Measurements from ENCODE around the gene UBXN4.
A peak's percentile ranks its signal among the peaks of the same experiment; 100 is the strongest.
"Not testable (repeated sequence)": the region's sequence is repeated elsewhere in the genome, so short reads cannot be mapped to it uniquely, and the experiment has no call there.

Gene UBXN4

GRCh38 chr2:135792401-135793150 is 50.9 kb downstream of the UBXN4 start:
- no peak for DNase-seq (ENCODE audit: low read depth)
- H3K4me3 ChIP-seq (ENCODE audit: low read depth, low read length) = no peak overlapping the region
- in situ Hi-C loops (cut with HindIII; ENCODE audit: low sequenced_read_pairs) = no loop called here
- no peak for TF ChIP-seq CTCF (IDR thresholded peaks at IDR 0.05; ENCODE audit: low read depth, low read length, missing control alignments)

GRCh38 chr2:135795641-135796040 is 54.0 kb downstream of the UBXN4 start:
- H3K4me3 ChIP-seq (ENCODE audit: low read depth, low read length); DNase-seq (ENCODE audit: low read depth); in situ Hi-C loops (cut with HindIII; ENCODE audit: low sequenced_read_pairs): not testable (repeated sequence)

- no peak for DNase-seq (ENCODE audit: low read depth)
- H3K4me3 ChIP-seq (ENCODE audit: low read depth, low read length) = no peak overlapping the region
- in situ Hi-C loops (cut with HindIII; ENCODE audit: low sequenced_read_pairs) = no loop called here
- TF ChIP-seq CTCF (IDR thresholded peaks at IDR 0.05; ENCODE audit: low read depth, low read length, missing control alignments) = no peak
Observed at GRCh38 chr2:135796606-135797005, 55.0 kb downstream of the UBXN4 start.

GRCh38 chr2:135797497-135798274 is 56.0 kb downstream of the UBXN4 start:
- in situ Hi-C loops (cut with HindIII; ENCODE audit: low sequenced_read_pairs) = no loop called here
- TF ChIP-seq CTCF (IDR thresholded peaks at IDR 0.05; ENCODE audit: low read depth, low read length, missing control alignments) = peak; percentile 98

GRCh38 chr2:135798275-135798705 is 56.6 kb downstream of the UBXN4 start:
- TF ChIP-seq CTCF (IDR thresholded peaks at IDR 0.05; ENCODE audit: low read depth, low read length, missing control alignments) = no peak
- in situ Hi-C loops (cut with HindIII; ENCODE audit: low sequenced_read_pairs) = no loop called here
- no peak overlapping the region for H3K4me3 ChIP-seq (ENCODE audit: low read depth, low read length)
- no peak for DNase-seq (ENCODE audit: low read depth)

More at GRCh38 chr2:135797497-135798274, 56.0 kb downstream of the UBXN4 start:
- no peak for DNase-seq (ENCODE audit: low read depth)
- no peak overlapping the region for H3K4me3 ChIP-seq (ENCODE audit: low read depth, low read length)

- peak; percentile 19 for TF ChIP-seq CTCF (IDR thresholded peaks at IDR 0.05; ENCODE audit: low read depth, low read length, missing control alignments)
- no peak for DNase-seq (ENCODE audit: low read depth)
- in situ Hi-C loops (cut with HindIII; ENCODE audit: low sequenced_read_pairs) = no loop called here
- no peak overlapping the region for H3K4me3 ChIP-seq (ENCODE audit: low read depth, low read length)
Observed at GRCh38 chr2:135798762-135799161, 57.1 kb downstream of the UBXN4 start.

GRCh38 chr2:135799738-135800137 is 58.1 kb downstream of the UBXN4 start:
- in situ Hi-C loops (cut with HindIII; ENCODE audit: low sequenced_read_pairs) = no loop called here
- DNase-seq (ENCODE audit: low read depth) = no peak
- TF ChIP-seq CTCF (IDR thresholded peaks at IDR 0.05; ENCODE audit: low read depth, low read length, missing control alignments) = no peak
- H3K4me3 ChIP-seq (ENCODE audit: low read depth, low read length) = no peak overlapping the region
